ENCODE results near the gene TSGA10IP.

DNA sequence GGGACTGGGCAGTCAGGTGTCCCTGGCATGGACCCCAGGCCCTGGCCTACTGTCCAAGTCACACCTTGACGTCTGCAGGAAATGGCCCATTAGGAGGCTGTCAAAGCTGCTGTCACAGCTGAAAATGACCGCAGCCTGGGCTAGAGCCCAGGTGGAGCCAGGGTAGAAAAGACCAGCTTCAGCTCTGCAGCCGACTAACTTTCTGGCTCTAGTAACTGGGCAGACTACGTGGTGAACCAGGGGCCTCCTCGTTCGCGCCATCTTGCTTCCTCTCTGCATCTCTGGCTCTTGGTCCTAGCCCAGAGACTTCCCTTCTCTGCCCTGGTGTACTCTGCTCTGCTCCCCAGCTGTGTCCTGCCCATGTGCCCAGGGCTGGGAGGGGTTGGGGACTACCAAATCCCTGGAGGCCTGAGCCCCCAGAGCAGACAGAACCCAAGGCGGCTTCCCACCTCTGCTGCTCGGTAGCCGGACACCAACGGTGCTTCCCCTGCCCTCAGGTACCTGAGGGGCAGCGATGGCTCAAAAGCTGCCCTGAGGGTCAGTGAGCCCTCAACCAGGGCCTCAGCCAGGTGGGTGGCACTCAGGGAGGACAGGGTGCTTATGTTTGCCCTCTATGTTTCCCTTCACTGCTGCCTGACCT, 35.9 kb downstream of the TSGA10IP start:
- TF ChIP-seq, protein P1, sequence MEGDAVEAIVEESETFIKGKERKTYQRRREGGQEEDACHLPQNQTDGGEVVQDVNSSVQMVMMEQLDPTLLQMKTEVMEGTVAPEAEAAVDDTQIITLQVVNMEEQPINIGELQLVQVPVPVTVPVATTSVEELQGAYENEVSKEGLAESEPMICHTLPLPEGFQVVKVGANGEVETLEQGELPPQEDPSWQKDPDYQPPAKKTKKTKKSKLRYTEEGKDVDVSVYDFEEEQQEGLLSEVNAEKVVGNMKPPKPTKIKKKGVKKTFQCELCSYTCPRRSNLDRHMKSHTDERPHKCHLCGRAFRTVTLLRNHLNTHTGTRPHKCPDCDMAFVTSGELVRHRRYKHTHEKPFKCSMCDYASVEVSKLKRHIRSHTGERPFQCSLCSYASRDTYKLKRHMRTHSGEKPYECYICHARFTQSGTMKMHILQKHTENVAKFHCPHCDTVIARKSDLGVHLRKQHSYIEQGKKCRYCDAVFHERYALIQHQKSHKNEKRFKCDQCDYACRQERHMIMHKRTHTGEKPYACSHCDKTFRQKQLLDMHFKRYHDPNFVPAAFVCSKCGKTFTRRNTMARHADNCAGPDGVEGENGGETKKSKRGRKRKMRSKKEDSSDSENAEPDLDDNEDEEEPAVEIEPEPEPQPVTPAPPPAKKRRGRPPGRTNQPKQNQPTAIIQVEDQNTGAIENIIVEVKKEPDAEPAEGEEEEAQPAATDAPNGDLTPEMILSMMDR (IDR thresholded peaks at IDR 0.05), result no peak
- no peak for TF ChIP-seq POLR2A (IDR thresholded peaks at IDR 0.05)

Measured in heart left ventricle (tissue), 13 donors.